Endothelial cell of umbilical vein (primary cell): Measurements from ENCODE around the gene FARP2. TPM values are rescaled to one million over a fixed set of nuclear protein-coding genes. Genes with fewer than 3 reads are reported as not detected.

ENCODE experiments used
- BruUV-seq: library from RNA; stranded (reverse); fragments of 400-500 nt; replicated peaks from 2 replicates; lab custom pipeline; 2021; lab: Mats Ljungman, UMichigan
- CTCF ChIA-PET: fragments of 300-600, 350-600 bp; sonication (Branson Sonifier 250); formaldehyde crosslinking; loops from one replicate; lab custom pipeline; 2021; ENCODE audit warnings: antibody characterized with exemption, inconsistent platforms; lab: Charles Lee
- POLR2A ChIA-PET: fragments of 300-600, 350-600 bp; sonication (Branson Sonifier 250); formaldehyde crosslinking; loops from one replicate; lab custom pipeline; 2021; ENCODE audit warnings: antibody characterized with exemption, inconsistent platforms; lab: Charles Lee
- DNase-seq: peaks from one replicate; pipeline ENCODE4 v3.0.0-alpha.2; 2011; ENCODE audit warnings: low read depth, low spot score
- FAIRE-seq: peaks from 2 replicates; lab custom pipeline; 2011; peaks lifted over from hg19 to GRCh38; lab: Jason Lieb, UNC
- H2AFZ ChIP-seq: 2 replicates; pipeline ENCODE4 v1.6.0; 2012; ENCODE audit warnings: low read depth, low read length, control low read depth, inconsistent platforms
- H3K27ac ChIP-seq: 2 replicates; pipeline ENCODE4 v1.5.1; 2011; ENCODE audit warnings: low read depth, mild to moderate bottlenecking, control low read depth, low read length, moderate library complexity; ENCODE audit not compliant: insufficient read depth
- H3K27me3 ChIP-seq, 2 experiments: 2 replicates each; pipeline versions ENCODE4 v1.6.0 to v1.6.1; 2011; ENCODE audit warnings: low read length in 2 of 2, mixed read lengths in 1 of 2; ENCODE audit not compliant: control insufficient read depth in 2 of 2, insufficient read depth in 2 of 2
- H3K36me3 ChIP-seq, 2 experiments: 2 replicates in 1 of 2; 3 replicates in 1 of 2; pipeline ENCODE4 v1.5.1; 2011; ENCODE audit warnings: low read length in 2 of 2, mild to moderate bottlenecking in 1 of 2, moderate library complexity in 1 of 2; ENCODE audit not compliant: control insufficient read depth in 2 of 2, insufficient read depth in 2 of 2; ENCODE audit errors: extremely low read depth in 1 of 2
- H3K4me1 ChIP-seq: 3 replicates; pipeline ENCODE4 v1.5.1; 2011; ENCODE audit warnings: mild to moderate bottlenecking, low read length; ENCODE audit not compliant: control insufficient read depth, insufficient read depth; ENCODE audit errors: extremely low read depth
- H3K4me2 ChIP-seq: 2 replicates; pipeline ENCODE4 v1.6.1; 2011; ENCODE audit warnings: low read length, control low read depth, mixed read lengths; ENCODE audit not compliant: insufficient read depth
- H3K4me3 ChIP-seq, 3 experiments: fragments of 200-600 bp in 1 of 3; sonication (generic), shearing (Covaris generic) in 1 of 3; replicated peaks in 1 of 3; 2 replicates each; pipeline ENCODE4 v1.5.1; 2011 to 2016; ENCODE audit warnings: control low read depth in 3 of 3, low read length in 3 of 3, mild to moderate bottlenecking in 2 of 3, inconsistent platforms in 1 of 3, low read depth in 1 of 3, moderate library complexity in 1 of 3; ENCODE audit not compliant: insufficient read depth in 1 of 3
- H3K79me2 ChIP-seq: 2 replicates; pipeline ENCODE4 v1.6.0; 2012; ENCODE audit warnings: low read length, inconsistent platforms; ENCODE audit not compliant: control insufficient read depth, insufficient read depth
- H3K9ac ChIP-seq: replicated peaks from 2 replicates; pipeline ENCODE3; 2011; ENCODE audit warnings: low read length, control low read depth; ENCODE audit not compliant: insufficient read depth; ENCODE audit errors: extremely low read depth
- H3K9me1 ChIP-seq: replicated peaks from 3 replicates; pipeline ENCODE4 v1.6.0; 2011; ENCODE audit warnings: mild to moderate bottlenecking, low read length; ENCODE audit not compliant: control insufficient read depth, insufficient read depth; ENCODE audit errors: extremely low read depth
- H3K9me3 ChIP-seq: replicated peaks from 2 replicates; pipeline ENCODE4 v1.5.1; 2012; ENCODE audit warnings: low read length, inconsistent platforms; ENCODE audit not compliant: control insufficient read depth, insufficient read depth
- H4K20me1 ChIP-seq: replicated peaks from 2 replicates; pipeline ENCODE3; 2011; ENCODE audit warnings: mild to moderate bottlenecking, low read length; ENCODE audit not compliant: control insufficient read depth, insufficient read depth; ENCODE audit errors: extremely low read depth
- EZH2 ChIP-seq: IDR thresholded peaks from 2 replicates; pipeline ENCODE4 v1.6.1; 2012; ENCODE audit warnings: borderline replicate concordance, low read depth, mild to moderate bottlenecking, moderate library complexity, low read length, inconsistent platforms; ENCODE audit not compliant: severe bottlenecking
- FOS ChIP-seq: IDR thresholded peaks from 2 replicates; pipeline ENCODE4 v1.6.1; 2011; ENCODE audit warnings: mild to moderate bottlenecking, low read length, moderate library complexity, borderline replicate concordance; ENCODE audit not compliant: insufficient read depth
- GATA2 ChIP-seq: IDR thresholded peaks from 2 replicates; pipeline ENCODE4 v1.7.0; 2011; ENCODE audit warnings: low read depth, mild to moderate bottlenecking, moderate library complexity, mixed read lengths, low read length; ENCODE audit not compliant: insufficient read length, insufficient read depth
- JUN ChIP-seq: IDR thresholded peaks from 2 replicates; pipeline ENCODE4 v1.6.1; 2011; ENCODE audit warnings: borderline replicate concordance, low read depth; ENCODE audit not compliant: insufficient read length, insufficient read depth
- MYC ChIP-seq: IDR thresholded peaks from one replicate; pipeline ENCODE4 v1.6.1; 2011; ENCODE audit warnings: mild to moderate bottlenecking, low read depth, low read length
- POLR2A ChIP-seq: IDR thresholded peaks from 2 replicates; pipeline ENCODE4 v1.6.1; 2012; ENCODE audit warnings: low read depth, mild to moderate bottlenecking, control low read depth, low read length
- POLR2AphosphoS5 ChIP-seq: IDR thresholded peaks from 2 replicates; pipeline ENCODE4 v1.6.1; 2012; ENCODE audit warnings: low read depth, mild to moderate bottlenecking, control low read depth, low read length, moderate library complexity; ENCODE audit not compliant: insufficient read depth
- dilution Hi-C: fragments of 300-500 bp; cut with MboI; formaldehyde crosslinking; loops from one replicate; pipeline ENCODE4 v1.15.0; 2019; ENCODE audit warnings: low sequenced_read_pairs; ENCODE audit not compliant: extremely low pct_ligation_motif_present
- intact Hi-C: fragments of 100-400 bp; cut with micrococcal nuclease; formaldehyde crosslinking; loops from one replicate; pipeline ENCODE4 v1.10.0; 2022
- polyA plus RNA-seq, 4 experiments: library from polyadenylated mRNA; depleted of rRNA in 3 of 4; stranded (reverse) in 3 of 4; unstranded in 1 of 4; fragments of >200 nt; gene quantifications; 2 replicates each; pipeline versions ENCODE4 v1.2.1 to v1.2.3, GENCODE V29; 2011 to 2012; ENCODE audit warnings: missing spikeins in 1 of 4
- total RNA-seq: library from RNA; stranded (reverse); gene quantifications from 2 replicates; pipeline ENCODE4 v1.2.3, GENCODE V29; 2021
- TF ChIP-seq, protein P1 (sequence below): IDR thresholded peaks from 2 replicates; pipeline ENCODE4 v1.6.1; 2011; ENCODE audit not compliant: insufficient read depth, insufficient read length
- TF ChIP-seq, protein P2 (sequence below), 2 donors: IDR thresholded peaks; 1 replicate in 1 of 2; 2 replicates in 1 of 2; pipeline ENCODE4 v1.5.1; 2011; ENCODE audit warnings: low read length in 2 of 2, mild to moderate bottlenecking in 2 of 2, moderate library complexity in 2 of 2, control low read depth in 1 of 2, inconsistent platforms in 1 of 2, low read depth in 1 of 2; ENCODE audit not compliant: insufficient read depth in 1 of 2; ENCODE audit errors: extremely low read depth in 1 of 2

The FARP2 gene
- total and polyA plus RNA-seq, 2 donors (not counting 3 experiments of a cell fraction or from before 2014, with no cell fraction given) = 15.3 to 45.3 TPM

DNA sequence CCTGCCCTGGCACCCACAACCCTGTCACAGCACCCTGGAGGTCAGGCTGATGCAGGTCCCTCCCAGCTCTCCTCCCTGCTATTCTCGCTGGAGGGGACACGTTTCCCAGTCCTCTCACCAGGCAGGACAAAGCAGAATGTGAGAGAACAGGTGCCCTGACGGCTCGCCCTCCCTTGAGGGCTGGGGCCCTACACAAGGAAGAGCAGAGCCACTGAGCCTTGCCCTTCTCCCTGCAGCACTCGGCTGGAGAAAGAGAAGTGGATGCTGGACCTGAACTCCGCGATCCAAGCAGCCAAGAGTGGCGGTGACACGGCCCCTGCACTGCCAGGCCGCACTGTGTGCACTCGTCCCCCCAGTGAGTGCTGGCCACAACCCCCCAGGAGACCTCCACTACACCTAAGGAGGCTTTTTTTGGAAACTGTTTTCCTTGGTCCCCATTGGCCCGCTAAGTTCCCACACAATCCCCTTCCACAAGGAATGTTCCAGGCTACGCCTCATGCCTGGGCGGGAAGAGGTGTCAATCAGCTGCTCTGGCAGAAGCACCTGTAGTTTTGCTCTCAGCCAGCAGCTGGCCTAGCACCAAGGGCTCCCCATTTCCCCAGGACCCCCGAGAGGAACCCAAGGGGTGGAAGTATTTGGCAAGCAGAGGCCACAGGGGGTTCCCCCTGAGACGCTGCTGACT lies 134.9 kb downstream of the FARP2 start:
- ChIA-PET CTCF (no interaction called here), POLR2A (interaction anchor here (1.0 kb wide), 1 partner anchor 9 kb away, joined by 3 read pairs; no protein-coding TSS in a partner anchor)
- TF ChIP-seq JUN = no peak
- TF ChIP-seq FOS = no peak
- TF ChIP-seq EZH2 = no peak
- no peak for TF ChIP-seq POLR2AphosphoS5
- no peak for TF ChIP-seq MYC
- TF ChIP-seq, protein P1, sequence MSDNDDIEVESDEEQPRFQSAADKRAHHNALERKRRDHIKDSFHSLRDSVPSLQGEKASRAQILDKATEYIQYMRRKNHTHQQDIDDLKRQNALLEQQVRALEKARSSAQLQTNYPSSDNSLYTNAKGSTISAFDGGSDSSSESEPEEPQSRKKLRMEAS = no peak
- TF ChIP-seq, protein P2, sequence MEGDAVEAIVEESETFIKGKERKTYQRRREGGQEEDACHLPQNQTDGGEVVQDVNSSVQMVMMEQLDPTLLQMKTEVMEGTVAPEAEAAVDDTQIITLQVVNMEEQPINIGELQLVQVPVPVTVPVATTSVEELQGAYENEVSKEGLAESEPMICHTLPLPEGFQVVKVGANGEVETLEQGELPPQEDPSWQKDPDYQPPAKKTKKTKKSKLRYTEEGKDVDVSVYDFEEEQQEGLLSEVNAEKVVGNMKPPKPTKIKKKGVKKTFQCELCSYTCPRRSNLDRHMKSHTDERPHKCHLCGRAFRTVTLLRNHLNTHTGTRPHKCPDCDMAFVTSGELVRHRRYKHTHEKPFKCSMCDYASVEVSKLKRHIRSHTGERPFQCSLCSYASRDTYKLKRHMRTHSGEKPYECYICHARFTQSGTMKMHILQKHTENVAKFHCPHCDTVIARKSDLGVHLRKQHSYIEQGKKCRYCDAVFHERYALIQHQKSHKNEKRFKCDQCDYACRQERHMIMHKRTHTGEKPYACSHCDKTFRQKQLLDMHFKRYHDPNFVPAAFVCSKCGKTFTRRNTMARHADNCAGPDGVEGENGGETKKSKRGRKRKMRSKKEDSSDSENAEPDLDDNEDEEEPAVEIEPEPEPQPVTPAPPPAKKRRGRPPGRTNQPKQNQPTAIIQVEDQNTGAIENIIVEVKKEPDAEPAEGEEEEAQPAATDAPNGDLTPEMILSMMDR (IDR thresholded peaks at IDR 0.05; ENCODE audit: extremely low read depth in 1 of 2, insufficient read depth in 1 of 2, low read depth in 1 of 2, low read length in 2 of 2) = no peak
- no peak for TF ChIP-seq GATA2
- no peak for TF ChIP-seq POLR2A
- Histone ChIP-seq H3K4me3 (no peak overlapping the region), H3K79me2 (no peaks in the 10 kb centered on the region), H3K36me3 (peaks cover 5 to 26% of the 10 kb centered on the region in 2 experiments), H3K27me3 (no peaks in the 10 kb centered on the region), H4K20me1 (no peaks in the 10 kb centered on the region), H3K27ac (no peak overlapping the region), H3K9me3 (no peaks in the 10 kb centered on the region), H3K4me2 (no peak overlapping the region), H3K9ac (no peak overlapping the region), H2AFZ (no peak overlapping the region), H3K4me1 (no peaks in the 10 kb centered on the region), H3K9me1 (no peaks in the 10 kb centered on the region)
- no peak for DNase-seq
- no TSS peak for BruUV-seq
- dilution Hi-C loops (no loop called here), intact Hi-C loops (no loop called here)
- no peak for FAIRE-seq
